Heart left ventricle (tissue), 13 donors: ENCODE data around the gene GSDMA.
A peak's percentile ranks its signal among the peaks of the same experiment; 100 is the strongest.

Experiments used
- CTCF ChIP-seq, 12 donors: fragments of 200-600 bp; sonication (generic) in 4 of 12; IDR thresholded peaks; one replicate each; pipeline versions ENCODE4 v1.5.0 to v1.8.0; 2018 to 2022; ENCODE audit warnings: antibody characterized with exemption in 12 of 12, mild to moderate bottlenecking in 5 of 12
- POLR2A ChIP-seq, 2 donors: fragments of 450-650 bp; IDR thresholded peaks; one replicate each; pipeline ENCODE4 v1.6.1; 2017; ENCODE audit warnings: antibody characterized with exemption in 2 of 2, mild to moderate bottlenecking in 2 of 2, moderate library complexity in 2 of 2
- donor health status: ischemic (EF 13 %, LVEDD 7.1; RV severe dilation, severe dysfunction).
- donor health status: DM: no; HTN: yes; CAD: no.
- donor health status: DM: no; HTN: no; CAD: no.
- donor health status: ischemic (EF 25% LVEDD 6.9; RV normal size, moderate dysfunction).
- donor health status: ischemic (EF 25% LVEDD 5.7; RV mildly dilated, moderate dysfunction).
- donor health status: ischemic (EF 35%, LVEDD 5.7; RV mildly dilated, moderate dysfunction).
- donor health status: nonischemic (EF 11% LVEDD 7.7; RV severe dilation, severe dysfunction).
- donor health status: DM: yes; HTN: yes; CAD: no.
- donor health status: PGD.
- donor health status: ischemic (EF 29% LVEDD 5.4; RV normal size, mild dysfunction).
- donor health status: nonischemic (EF 23%, LVEDD 6.1; RV moderate dilation, normal function).

DNA sequence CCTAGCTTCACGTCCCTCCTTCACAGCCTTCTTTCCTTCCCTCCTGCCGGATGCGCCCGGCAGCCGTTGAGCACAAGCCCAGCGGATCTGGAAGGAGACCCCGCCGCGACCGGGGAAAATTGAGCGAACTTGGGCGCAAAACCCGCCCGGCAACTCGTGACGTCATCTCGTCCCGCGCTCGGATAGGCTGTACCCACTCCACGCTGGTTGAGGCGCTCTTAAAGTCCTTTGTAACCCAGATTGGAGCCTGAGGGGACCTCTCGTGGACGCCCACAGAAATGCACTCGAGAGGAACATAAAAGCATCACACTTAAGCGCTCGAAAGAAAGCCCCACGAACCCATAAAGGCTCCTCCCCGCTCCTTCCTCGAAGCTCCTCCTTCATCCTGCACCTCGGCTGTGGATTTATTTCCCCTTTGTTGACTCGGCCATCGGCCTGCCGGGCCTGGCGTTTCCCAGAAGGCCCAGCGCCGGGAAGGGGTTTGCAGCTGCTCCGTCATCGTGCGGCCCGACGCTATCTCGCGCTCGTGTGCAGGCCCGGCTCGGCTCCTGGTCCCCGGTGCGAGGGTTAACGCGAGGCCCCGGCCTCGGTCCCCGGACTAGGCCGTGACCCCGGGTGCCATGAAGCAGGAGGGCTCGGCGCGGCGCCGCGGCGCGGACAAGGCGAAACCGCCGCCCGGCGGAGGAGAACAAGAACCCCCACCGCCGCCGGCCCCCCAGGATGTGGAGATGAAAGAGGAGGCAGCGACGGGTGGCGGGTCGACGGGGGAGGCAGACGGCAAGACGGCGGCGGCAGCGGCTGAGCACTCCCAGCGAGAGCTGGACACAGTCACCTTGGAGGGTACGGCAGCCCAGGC is 17.8 kb downstream of the GSDMA start, which contains the start of gene PSMD3:
- TF ChIP-seq POLR2A (IDR thresholded peaks at IDR 0.05), result peak; percentile 15 to 86
- peak; percentile 66 to 94 (median 80) for TF ChIP-seq CTCF (IDR thresholded peaks at IDR 0.05)
